H1 (cell line): Measurements from ENCODE around the gene USP6. TPM values are rescaled to one million over a fixed set of nuclear protein-coding genes. Genes with fewer than 3 reads are reported as not detected.

Experiments
- E2F6 ChIP-seq: IDR thresholded peaks from 2 replicates; pipeline ENCODE4 v1.6.1; 2012; ENCODE audit warnings: inconsistent platforms
- EGR1 ChIP-seq: IDR thresholded peaks from 2 replicates; pipeline ENCODE4 v1.6.1; 2011; ENCODE audit warnings: low read depth, low read length, borderline replicate concordance
- RNF2 ChIP-seq: fragments of 200-900, 300-1000 bp; sonication (generic); IDR thresholded peaks from 2 replicates; pipeline ENCODE4 v1.7.1; 2016; ENCODE audit warnings: borderline replicate concordance, low read depth, mild to moderate bottlenecking, antibody characterized with exemption, low read length; ENCODE audit not compliant: poor library complexity, severe bottlenecking; ENCODE audit errors: missing control alignments
- RXRA ChIP-seq: IDR thresholded peaks from 2 replicates; pipeline ENCODE4 v1.6.1; 2011; ENCODE audit warnings: low read depth, mild to moderate bottlenecking, low read length, moderate library complexity; ENCODE audit not compliant: insufficient read depth
- SIN3A ChIP-seq, 2 experiments: IDR thresholded peaks in 1 of 2; conservative IDR thresholded peaks in 1 of 2; 2 replicates each; pipeline ENCODE4 v1.6.1; 2011 to 2012; ENCODE audit warnings: low read length in 2 of 2, improper control_type of control experiment in 1 of 2, low read depth in 1 of 2, mild to moderate bottlenecking in 1 of 2
- TBP ChIP-seq: IDR thresholded peaks from 2 replicates; pipeline ENCODE4 v1.6.1; 2011; ENCODE audit warnings: low read depth, low read length, improper control_type of control experiment
- polyA plus RNA-seq, 7 experiments: library from polyadenylated mRNA; depleted of rRNA in 3 of 7; stranded (reverse) in 5 of 7; unstranded in 2 of 7; fragments of >200 nt in 5 of 7; fragments of 200-250 nt in 2 of 7; gene quantifications; 1 replicate in 5 of 7; 2 replicates in 1 of 7; 4 replicates in 1 of 7; pipeline versions ENCODE4 v1.2.1 to v1.2.3, GENCODE V29; 2011 to 2013; ENCODE audit warnings: missing spikeins in 2 of 7, mixed read lengths in 2 of 7
- total RNA-seq: library from RNA; stranded (reverse); fragmentation: NEBNext Ultra II Directional; extraction: Animal tissue kit (Norgen Biotek cat#: 25700); gene quantifications from 2 replicates; pipeline ENCODE4 v1.2.1, GENCODE V29; 2021
- TF ChIP-seq, protein P1 (sequence below): IDR thresholded peaks from 2 replicates; pipeline ENCODE4 v1.6.1; 2011; ENCODE audit warnings: low read length, improper control_type of control experiment
- TF ChIP-seq, protein P2 (sequence below): fragments of 300-600 bp; sonication (generic); IDR thresholded peaks from 2 replicates; pipeline ENCODE4 v1.7.1; 2012; ENCODE audit warnings: low read length, moderate library complexity, mild to moderate bottlenecking, inconsistent platforms; ENCODE audit not compliant: insufficient replicate concordance

USP6 gene
- total and polyA plus RNA-seq, 2 of the 8 experiments (the other 6 are each of a cell fraction or from before 2014, with no cell fraction given), result 0.08 to 0.32 TPM

GRCh38 chr17:5210614-5211252, 94.9 kb downstream of the USP6 start (continued):
- TF ChIP-seq, protein P1, sequence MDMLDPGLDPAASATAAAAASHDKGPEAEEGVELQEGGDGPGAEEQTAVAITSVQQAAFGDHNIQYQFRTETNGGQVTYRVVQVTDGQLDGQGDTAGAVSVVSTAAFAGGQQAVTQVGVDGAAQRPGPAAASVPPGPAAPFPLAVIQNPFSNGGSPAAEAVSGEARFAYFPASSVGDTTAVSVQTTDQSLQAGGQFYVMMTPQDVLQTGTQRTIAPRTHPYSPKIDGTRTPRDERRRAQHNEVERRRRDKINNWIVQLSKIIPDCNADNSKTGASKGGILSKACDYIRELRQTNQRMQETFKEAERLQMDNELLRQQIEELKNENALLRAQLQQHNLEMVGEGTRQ, result no peak
- TF ChIP-seq RXRA, result no peak
- TF ChIP-seq EGR1, result no peak
- no peak for TF ChIP-seq RNF2
- TF ChIP-seq TBP, result no peak
- no peak for TF ChIP-seq E2F6
- TF ChIP-seq SIN3A (conservative IDR thresholded peaks at IDR 0.05 in 1 of 2, IDR thresholded peaks at IDR 0.05 in 1 of 2; ENCODE audit: low read depth in 1 of 2, low read length in 2 of 2), result no peak
- TF ChIP-seq, protein P2, sequence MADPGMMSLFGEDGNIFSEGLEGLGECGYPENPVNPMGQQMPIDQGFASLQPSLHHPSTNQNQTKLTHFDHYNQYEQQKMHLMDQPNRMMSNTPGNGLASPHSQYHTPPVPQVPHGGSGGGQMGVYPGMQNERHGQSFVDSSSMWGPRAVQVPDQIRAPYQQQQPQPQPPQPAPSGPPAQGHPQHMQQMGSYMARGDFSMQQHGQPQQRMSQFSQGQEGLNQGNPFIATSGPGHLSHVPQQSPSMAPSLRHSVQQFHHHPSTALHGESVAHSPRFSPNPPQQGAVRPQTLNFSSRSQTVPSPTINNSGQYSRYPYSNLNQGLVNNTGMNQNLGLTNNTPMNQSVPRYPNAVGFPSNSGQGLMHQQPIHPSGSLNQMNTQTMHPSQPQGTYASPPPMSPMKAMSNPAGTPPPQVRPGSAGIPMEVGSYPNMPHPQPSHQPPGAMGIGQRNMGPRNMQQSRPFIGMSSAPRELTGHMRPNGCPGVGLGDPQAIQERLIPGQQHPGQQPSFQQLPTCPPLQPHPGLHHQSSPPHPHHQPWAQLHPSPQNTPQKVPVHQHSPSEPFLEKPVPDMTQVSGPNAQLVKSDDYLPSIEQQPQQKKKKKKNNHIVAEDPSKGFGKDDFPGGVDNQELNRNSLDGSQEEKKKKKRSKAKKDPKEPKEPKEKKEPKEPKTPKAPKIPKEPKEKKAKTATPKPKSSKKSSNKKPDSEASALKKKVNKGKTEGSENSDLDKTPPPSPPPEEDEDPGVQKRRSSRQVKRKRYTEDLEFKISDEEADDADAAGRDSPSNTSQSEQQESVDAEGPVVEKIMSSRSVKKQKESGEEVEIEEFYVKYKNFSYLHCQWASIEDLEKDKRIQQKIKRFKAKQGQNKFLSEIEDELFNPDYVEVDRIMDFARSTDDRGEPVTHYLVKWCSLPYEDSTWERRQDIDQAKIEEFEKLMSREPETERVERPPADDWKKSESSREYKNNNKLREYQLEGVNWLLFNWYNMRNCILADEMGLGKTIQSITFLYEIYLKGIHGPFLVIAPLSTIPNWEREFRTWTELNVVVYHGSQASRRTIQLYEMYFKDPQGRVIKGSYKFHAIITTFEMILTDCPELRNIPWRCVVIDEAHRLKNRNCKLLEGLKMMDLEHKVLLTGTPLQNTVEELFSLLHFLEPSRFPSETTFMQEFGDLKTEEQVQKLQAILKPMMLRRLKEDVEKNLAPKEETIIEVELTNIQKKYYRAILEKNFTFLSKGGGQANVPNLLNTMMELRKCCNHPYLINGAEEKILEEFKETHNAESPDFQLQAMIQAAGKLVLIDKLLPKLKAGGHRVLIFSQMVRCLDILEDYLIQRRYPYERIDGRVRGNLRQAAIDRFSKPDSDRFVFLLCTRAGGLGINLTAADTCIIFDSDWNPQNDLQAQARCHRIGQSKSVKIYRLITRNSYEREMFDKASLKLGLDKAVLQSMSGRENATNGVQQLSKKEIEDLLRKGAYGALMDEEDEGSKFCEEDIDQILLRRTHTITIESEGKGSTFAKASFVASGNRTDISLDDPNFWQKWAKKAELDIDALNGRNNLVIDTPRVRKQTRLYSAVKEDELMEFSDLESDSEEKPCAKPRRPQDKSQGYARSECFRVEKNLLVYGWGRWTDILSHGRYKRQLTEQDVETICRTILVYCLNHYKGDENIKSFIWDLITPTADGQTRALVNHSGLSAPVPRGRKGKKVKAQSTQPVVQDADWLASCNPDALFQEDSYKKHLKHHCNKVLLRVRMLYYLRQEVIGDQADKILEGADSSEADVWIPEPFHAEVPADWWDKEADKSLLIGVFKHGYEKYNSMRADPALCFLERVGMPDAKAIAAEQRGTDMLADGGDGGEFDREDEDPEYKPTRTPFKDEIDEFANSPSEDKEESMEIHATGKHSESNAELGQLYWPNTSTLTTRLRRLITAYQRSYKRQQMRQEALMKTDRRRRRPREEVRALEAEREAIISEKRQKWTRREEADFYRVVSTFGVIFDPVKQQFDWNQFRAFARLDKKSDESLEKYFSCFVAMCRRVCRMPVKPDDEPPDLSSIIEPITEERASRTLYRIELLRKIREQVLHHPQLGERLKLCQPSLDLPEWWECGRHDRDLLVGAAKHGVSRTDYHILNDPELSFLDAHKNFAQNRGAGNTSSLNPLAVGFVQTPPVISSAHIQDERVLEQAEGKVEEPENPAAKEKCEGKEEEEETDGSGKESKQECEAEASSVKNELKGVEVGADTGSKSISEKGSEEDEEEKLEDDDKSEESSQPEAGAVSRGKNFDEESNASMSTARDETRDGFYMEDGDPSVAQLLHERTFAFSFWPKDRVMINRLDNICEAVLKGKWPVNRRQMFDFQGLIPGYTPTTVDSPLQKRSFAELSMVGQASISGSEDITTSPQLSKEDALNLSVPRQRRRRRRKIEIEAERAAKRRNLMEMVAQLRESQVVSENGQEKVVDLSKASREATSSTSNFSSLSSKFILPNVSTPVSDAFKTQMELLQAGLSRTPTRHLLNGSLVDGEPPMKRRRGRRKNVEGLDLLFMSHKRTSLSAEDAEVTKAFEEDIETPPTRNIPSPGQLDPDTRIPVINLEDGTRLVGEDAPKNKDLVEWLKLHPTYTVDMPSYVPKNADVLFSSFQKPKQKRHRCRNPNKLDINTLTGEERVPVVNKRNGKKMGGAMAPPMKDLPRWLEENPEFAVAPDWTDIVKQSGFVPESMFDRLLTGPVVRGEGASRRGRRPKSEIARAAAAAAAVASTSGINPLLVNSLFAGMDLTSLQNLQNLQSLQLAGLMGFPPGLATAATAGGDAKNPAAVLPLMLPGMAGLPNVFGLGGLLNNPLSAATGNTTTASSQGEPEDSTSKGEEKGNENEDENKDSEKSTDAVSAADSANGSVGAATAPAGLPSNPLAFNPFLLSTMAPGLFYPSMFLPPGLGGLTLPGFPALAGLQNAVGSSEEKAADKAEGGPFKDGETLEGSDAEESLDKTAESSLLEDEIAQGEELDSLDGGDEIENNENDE, result no peak
